ENCODE measurements around the gene SNRPA1. TPM values are rescaled to one million over a fixed set of nuclear protein-coding genes. Genes with fewer than 3 reads are reported as not detected.
"Not testable (repeated sequence)": the region's sequence is repeated elsewhere in the genome, so short reads cannot be mapped to it uniquely, and the experiment has no call there.

Gene SNRPA1
- total and polyA plus RNA-seq, 12 donors, result 23.8 to 51.4 (median 29.9) TPM

- intact Hi-C loops (cut with DNase I), result no loop called here
- 81 to 87% methylated on average over 8 of the region's 8 CpGs for WGBS, 2 donors
- TF ChIP-seq CTCF (IDR thresholded peaks at IDR 0.05), result peak; percentile 29 to 73 (median 66)
- Histone ChIP-seq H3K36me3 (peaks cover 0 to 88% (median 28%) of the 10 kb centered on the region in 9 donors), H3K27ac (no peak overlapping the region), H3K4me3 (no peak overlapping the region), H3K9me3 (no peaks in the 10 kb centered on the region), H3K4me1 (peaks cover 0 to 28% (median 24%) of the 10 kb centered on the region in 9 donors), H3K27me3 (no peaks in the 10 kb centered on the region)
- peak in 3 of 8 donors; percentile 15 to 46 (median 28) for ATAC-seq
- no peak for DNase-seq
These were observed 6.0 kb downstream of the SNRPA1 start for GRCh38 chr15:101288905-101289513.

- H3K4me1 ChIP-seq, result peaks cover 0 to 11% (median 8%) of the 10 kb centered on the region in 9 donors
- H3K27ac ChIP-seq; DNase-seq; H3K27me3 ChIP-seq; ATAC-seq; H3K9me3 ChIP-seq; H3K4me3 ChIP-seq; intact Hi-C loops (cut with DNase I): not testable (repeated sequence)
- 96 to 99% methylated on average over 6 of the region's 6 CpGs for WGBS, 2 donors
- H3K36me3 ChIP-seq, result peaks cover 0 to 100% (median 35%) of the 10 kb centered on the region in 9 donors
These were observed 7.7 kb downstream of the SNRPA1 start for GRCh38 chr15:101287342-101287741.

GRCh38 chr15:101286471-101287114 is 8.5 kb downstream of the SNRPA1 start:
- ATAC-seq (no peak), DNase-seq (no peak)
- H3K4me3 ChIP-seq, result no peak overlapping the region
- WGBS, 2 donors, result 90 to 91% methylated on average over 9 of the region's 9 CpGs
- H3K36me3 ChIP-seq, result peaks cover 0 to 100% (median 39%) of the 10 kb centered on the region in 9 donors
- H3K4me1 ChIP-seq, result peaks cover 0 to 5% (median 2%) of the 10 kb centered on the region in 9 donors
- H3K27ac ChIP-seq, result peak overlapping the region in 1 of 10 donors; percentile 42
- intact Hi-C loops (cut with DNase I), result no loop called here
- no peaks in the 10 kb centered on the region for H3K27me3 ChIP-seq
- no peaks in the 10 kb centered on the region for H3K9me3 ChIP-seq
- TF ChIP-seq CTCF (IDR thresholded peaks at IDR 0.05), result no peak

GRCh38 chr15:101283931-101284330 is 11.1 kb downstream of the SNRPA1 start:
- 84 to 85% methylated on average over 6 of the region's 6 CpGs for WGBS, 2 donors
- no peaks in the 10 kb centered on the region for H3K27me3 ChIP-seq
- TF ChIP-seq CTCF (IDR thresholded peaks at IDR 0.05), result no peak
- intact Hi-C loops (cut with DNase I), result no loop called here
- no peaks in the 10 kb centered on the region for H3K9me3 ChIP-seq
- H3K36me3 ChIP-seq, result peaks cover 0 to 99% (median 44%) of the 10 kb centered on the region in 9 donors
- peaks cover 0 to 5% (median 0%) of the 10 kb centered on the region in 9 donors for H3K4me1 ChIP-seq
- ATAC-seq (no peak), DNase-seq (no peak)
- H3K4me3 ChIP-seq, result no peak overlapping the region
- H3K27ac ChIP-seq, result no peak overlapping the region

GRCh38 chr15:101280007-101280406 is 15.0 kb downstream of the SNRPA1 start:
- no peak for DNase-seq
- no peak for TF ChIP-seq CTCF (IDR thresholded peaks at IDR 0.05)
- intact Hi-C loops (cut with DNase I), result no loop called here
- Histone ChIP-seq H3K4me1 (peaks cover 2 to 23% (median 19%) of the 10 kb centered on the region in 9 donors), H3K27ac (no peak overlapping the region), H3K36me3 (peaks cover 0 to 72% (median 44%) of the 10 kb centered on the region in 9 donors), H3K9me3 (no peaks in the 10 kb centered on the region), H3K4me3 (no peak overlapping the region), H3K27me3 (no peaks in the 10 kb centered on the region)
- WGBS, 2 donors, result 89 to 91% methylated on average over 2 of the region's 2 CpGs
- ATAC-seq, result no peak
